Activated CD4-positive, CD25-positive, alpha-beta regulatory T cell treated with anti-CD3 and anti-CD28 coated beads, Interleukin-2, amount 50 U/mL, for 24 hours (primary cell): Measurements from ENCODE around the gene SCTR.

Experiments
- ATAC-seq, 2 donors: fragments of 150-1000 bp; cut with Tn5 transposase; one replicate each; pipeline ENCODE4 v1.10.0; 2021; ENCODE audit warnings: mild to moderate bottlenecking in 1 of 2, moderate library complexity in 1 of 2

The SCTR gene

DNA sequence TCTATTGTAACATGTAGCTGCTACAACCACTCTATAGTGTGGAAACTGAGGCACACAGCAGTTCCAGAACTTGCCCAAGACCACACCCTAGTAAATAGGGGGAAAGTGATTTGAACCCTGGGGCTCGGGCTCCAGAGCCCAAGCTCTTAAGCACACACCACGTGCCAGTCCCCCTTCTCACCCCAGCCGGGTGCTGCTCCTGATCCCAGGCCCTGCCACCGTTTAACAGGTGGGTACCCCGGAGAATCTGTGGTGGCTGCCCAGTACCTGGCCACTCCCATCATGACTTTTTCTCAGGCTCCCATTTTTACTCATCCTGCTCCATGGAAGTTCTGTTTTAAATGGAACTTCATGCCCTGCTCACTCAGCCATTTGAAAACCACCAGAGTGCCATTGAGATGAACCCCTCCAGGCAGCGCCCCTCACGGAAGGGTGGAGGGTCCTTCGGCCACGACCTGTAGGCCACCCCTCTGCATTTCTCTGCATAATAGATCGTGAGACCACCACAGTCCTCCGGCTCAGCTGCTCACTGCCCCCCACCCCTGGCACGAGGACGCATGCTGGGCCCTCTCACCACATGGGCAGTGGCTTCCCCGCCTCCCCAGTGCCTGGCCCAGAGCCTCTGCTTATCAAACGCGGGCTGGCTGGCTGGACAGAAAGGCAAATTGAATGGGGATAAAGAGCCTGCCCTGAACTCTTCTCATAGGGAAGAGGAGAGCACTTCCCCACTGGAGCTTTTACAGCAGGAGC, 50.5 kb downstream of the SCTR start:
- ATAC-seq: no peak

DNA sequence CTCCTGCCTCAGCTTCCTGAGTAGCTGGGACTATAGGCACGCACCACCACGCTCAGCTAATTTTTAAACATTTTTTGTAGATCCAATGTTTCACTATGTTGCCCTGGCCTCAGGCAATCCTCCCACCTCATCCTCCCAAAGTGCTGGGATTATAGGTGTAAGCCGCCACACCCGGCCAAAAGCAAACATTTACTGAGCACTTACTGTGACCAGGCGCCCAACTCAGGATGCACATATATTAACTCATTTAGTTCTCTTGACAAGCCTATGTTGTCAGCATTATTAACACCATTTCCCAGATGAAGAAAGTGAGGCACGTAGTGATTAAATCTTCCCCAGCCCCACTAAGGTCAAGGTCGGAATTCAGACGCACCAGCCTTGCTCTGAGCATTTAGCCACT, 51.5 kb downstream of the SCTR start:
- no peak for ATAC-seq

DNA sequence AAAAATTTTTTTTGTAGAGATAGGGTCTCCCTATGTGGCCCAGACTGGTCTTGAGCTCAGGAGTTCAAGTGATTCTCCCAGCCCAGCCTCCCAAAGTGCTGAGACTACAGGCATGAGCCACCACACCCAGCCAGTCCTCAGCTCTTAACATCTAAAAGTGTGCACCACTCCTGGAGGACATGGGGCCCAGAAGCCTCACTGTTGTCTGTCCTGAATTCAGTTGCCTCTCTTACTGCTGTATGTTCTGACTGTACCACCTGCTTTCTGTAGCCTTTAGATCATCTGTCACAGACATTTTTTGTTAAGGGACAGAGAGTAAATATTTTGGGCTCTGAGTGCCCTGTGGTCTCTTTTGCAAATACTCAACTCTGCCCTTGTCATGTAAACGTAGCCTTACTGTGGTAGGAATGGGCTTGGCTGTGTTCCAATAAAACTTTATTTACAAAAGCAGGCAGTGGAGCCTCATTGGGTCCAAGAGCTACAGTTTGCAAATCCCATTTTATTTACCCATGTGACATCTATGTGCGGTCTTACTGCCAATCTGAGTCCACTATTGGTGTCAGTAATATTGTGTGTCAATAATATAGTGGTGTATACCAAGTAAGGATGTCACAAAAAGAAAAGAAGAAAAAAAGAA, 54.5 kb downstream of the SCTR start:
- no peak for ATAC-seq

DNA sequence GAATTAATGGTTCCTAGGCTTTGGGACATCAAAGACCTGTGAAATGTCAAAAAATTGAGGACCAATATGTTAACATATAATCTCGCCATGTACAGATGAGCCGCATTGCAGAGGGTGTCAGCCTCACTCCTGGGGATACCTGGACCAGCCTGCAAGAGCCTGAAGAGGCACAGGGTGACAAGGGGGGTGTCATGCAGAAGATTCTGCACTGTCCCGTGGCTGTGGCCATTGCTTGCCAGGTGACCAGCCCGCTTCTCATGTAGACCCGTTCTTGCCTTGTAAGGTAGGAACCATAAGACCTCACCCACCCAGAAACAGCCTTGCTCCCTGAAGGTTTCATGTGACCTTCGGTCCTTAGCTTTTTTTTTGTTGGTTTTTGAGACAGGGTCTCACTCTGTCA, 55.2 kb downstream of the SCTR start:
- ATAC-seq: no peak

DNA sequence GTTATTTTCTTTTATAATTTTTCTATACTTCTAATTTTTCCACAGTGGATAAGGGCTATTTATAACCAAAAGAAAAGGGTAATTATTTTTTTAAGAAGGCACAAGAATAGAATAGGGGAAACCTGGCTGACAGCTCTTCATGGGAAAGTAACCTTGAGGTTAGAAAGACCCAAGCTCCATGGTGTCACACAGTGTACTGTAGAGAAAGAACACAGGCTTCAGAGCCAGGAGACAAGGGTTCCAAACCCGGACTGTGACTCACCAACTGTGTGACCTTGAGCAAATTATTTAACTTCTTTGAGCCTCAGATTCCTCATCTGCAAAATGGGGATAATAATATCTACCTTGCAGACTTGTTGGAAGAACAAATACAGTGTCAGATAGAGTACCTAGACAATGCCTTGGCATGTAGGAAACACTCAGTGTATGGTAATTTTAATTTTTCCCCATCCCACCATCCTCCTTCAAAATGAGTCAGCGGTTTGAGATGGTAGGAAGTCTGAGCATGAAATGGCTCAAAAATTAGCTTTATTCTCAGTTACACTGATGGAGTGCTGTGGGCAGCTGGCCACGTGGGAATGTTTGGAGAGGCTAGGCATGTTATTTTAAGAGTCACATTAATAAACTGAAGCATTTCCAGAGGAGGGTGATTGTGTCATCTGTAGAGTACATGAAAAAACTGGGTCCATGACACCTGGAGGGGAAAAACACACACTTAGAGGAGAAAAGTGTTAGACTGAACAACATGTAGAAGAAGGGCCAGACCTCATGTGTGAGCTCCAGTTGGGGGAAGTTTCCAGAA, 55.9 kb downstream of the SCTR start:
- ATAC-seq: no peak

DNA sequence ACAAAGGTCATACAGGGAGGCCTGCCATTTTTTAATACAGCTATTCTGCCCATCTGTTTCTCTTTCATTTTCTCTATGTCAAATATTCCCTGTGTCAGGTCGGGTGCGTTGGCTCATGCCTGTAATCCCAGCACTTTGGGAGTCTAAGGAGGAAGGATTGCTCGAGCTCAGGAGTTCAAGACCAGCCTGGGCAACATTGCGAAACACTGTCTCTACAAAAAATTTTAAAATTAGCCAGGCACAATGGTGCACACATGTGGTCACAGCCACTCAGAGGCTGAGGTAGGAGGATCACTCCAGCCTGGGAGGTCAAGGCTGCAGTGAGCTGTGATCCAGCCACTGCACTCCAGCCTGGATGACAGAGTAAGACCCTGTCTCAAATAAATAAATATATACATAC, 57.9 kb downstream of the SCTR start:
- no peak for ATAC-seq

DNA sequence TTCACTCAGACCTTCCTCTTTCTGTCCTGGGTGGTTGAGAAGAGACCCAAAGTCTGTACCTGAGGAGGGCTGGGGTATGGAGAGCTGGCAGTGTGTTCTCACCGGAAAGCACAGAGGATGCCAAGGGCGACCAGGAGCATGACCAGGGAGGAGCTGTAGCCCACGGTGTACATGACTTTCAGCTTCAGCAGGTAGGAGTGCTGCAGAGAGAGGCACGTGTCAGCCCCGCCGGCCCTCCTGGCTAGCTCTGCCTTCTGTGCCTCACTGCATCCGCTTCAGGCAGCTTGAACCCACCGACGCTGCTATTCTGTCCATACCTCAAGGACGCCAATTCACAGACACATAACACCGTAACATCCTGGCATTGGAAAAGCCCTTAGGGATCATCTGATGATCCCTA, 58.6 kb downstream of the SCTR start:
- ATAC-seq: no peak

DNA sequence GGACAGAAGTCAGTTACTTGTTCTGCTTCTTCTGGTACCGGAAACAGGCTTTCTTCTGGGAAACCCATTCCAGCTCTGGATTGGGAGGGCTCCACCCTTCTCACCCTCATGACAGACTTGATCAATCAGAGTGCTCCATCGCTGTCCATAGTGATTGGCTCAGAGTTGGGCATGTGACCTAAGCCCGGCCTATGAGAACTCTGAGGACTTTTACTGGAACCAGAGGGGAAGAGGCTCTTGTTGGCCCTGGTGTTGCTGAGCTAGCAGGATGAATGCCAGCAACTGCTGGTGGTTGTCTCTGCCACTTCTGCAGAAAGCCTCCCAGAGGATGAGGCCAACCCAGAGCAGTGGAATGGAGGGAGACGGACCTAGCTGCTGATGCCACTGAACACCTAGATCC, 59.3 kb downstream of the SCTR start:
- no peak for ATAC-seq

DNA sequence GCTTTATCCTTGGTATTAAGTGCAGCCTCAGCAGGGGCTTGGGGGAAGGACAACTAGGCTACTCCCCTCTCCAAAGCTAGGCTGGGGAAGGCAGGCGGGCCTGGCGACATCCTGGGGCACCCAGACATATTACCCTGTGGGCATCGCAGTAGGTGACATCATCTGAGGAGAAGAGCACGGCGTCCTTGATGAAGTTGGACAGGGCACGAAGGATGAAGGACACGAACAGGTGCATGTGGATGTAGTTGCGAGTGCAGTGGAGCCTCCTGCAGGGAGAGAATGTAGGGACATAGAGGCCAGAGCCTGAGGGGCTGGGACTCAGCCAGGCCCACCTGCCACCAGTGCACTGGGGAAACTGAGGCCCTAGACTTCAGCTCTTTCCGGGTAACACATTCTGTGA, 60.3 kb downstream of the SCTR start:
- no peak for ATAC-seq

DNA sequence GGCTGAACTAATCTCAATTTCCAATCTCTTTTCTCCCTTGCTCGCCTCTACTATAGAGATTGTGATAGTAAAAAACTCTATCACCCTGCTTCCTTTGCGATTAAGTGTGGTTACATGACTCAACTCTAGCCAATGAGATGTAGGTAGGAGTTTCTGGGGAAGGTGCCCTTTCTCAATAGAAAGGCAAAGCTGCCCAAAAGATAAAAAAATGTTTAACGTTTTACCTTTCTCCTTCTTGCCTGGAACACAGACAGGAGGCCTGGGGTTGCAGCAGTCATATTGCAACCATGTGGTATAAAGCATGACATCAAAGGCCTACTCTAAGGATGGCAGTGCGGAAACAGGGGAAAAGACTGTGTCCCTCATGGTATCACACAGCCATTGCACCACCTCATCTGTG, 61.1 kb downstream of the SCTR start:
- no peak for ATAC-seq

DNA sequence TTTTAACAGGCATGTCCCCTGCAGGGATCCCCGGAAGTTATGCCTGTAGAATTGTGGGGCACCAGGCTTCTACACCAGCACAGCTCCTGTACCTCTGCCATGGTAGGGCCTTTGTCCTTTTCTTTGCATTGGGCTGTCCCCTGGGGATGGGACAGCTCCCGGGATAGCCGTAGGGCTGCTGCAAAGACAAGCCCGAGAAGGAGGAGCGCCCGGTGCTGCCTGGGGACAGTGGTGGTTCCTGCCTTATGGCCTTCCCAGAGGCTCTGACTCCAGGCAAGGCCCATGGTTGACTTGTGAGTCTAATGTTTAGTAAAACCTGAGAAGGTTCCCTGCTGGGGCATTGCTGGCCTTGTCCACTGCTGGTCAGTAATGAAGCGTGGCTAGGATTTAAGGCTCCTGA, 61.7 kb downstream of the SCTR start:
- no peak for ATAC-seq

DNA sequence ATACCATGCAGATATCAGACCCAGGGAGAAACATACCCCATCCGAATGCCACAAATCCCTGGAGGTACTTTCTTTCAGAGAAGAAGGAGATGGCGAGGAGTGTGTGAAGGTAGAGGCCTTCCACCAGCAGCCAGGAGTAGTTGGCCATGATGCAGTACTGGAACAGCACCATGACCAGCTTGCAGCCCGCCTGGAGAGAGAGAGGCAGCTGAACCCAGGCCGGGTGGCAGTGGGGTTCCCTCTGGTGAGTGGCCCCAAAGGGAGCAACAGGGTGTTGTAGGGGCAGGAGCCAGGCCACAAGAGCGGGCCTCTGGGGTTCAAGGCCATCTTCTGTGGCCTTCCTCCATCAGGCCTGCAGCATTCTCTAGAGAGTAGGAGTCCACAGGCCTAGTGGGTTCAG, 62.5 kb downstream of the SCTR start:
- no peak for ATAC-seq

DNA sequence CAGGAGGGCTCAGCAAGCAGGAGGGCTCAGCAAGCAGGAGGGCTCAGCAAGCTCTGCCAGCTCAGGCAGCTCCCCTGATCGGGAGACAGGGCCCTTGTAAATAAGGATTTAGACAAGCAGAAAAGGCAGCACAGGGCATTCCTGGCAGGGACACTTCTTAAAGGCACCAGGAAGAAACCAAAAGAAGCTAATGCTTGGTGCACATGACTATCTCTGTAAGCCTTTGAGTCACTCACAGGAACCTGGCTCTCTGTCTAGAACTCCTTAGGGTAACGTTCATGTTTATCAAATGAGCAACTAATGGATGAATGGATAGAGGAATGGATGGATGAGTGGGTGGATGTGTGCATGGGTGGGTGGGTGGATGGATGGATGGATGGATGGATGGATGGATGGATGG, 64.2 kb downstream of the SCTR start:
- ATAC-seq: no peak

DNA sequence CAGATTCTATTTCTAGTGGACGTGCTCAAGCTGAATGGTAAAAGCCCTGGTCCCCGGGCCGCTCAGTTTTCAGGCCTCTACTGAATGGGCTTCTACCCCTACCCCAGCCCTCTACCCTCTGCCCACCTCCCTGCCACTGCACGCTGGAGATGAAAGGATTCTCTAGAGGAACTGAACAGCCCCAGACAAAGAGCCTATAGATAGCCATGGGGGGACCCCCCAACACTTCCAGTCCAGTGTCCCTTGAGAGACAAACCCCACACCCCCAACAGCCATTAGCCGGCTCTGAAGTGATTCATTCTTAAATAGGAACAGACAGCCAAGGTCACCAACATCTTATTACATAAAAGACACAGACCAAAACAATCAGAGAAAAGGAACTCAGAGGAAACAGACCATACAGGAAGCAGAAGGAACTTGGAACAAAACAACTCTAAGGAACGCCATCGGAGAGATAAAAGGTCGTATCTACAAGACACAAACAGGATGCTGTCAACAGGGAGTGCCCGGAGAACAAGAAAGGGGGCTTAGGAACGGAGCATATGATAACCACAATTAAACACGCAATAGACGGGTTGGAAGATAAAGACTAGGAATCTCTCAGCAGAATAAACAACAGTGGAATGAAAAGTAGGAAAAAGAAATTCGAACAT, 69.1 kb downstream of the SCTR start:
- ATAC-seq: no peak

DNA sequence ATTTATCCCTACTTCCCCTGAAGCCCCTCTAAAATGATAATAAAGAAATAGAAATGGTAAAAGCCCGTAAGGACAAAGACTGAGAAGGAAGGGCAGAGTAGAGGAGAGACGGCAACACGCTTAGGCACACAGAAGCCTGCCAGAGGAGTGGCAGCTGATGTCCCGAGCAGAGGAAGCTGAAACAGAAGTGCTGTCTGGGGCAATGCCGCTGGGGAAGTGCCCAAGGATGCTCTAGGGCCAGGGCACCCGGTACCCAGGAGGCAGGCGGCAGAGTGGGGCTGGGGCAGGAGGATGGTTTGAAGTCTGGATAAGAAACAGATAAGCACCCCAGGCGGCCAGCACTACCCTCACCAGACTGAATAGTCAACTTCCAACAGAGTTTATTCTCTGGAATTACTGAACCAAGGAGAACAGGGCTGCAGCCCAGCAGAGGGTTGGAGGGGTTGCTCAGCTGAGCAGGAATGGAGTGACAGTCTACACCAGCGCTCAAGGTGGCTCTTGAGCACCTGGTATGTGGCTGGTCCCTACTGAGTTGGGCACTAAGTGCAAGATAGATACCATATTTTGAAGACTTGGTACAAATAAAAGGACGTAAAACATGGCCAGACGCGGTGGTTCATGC, 70.2 kb downstream of the SCTR start:
- no peak for ATAC-seq

DNA sequence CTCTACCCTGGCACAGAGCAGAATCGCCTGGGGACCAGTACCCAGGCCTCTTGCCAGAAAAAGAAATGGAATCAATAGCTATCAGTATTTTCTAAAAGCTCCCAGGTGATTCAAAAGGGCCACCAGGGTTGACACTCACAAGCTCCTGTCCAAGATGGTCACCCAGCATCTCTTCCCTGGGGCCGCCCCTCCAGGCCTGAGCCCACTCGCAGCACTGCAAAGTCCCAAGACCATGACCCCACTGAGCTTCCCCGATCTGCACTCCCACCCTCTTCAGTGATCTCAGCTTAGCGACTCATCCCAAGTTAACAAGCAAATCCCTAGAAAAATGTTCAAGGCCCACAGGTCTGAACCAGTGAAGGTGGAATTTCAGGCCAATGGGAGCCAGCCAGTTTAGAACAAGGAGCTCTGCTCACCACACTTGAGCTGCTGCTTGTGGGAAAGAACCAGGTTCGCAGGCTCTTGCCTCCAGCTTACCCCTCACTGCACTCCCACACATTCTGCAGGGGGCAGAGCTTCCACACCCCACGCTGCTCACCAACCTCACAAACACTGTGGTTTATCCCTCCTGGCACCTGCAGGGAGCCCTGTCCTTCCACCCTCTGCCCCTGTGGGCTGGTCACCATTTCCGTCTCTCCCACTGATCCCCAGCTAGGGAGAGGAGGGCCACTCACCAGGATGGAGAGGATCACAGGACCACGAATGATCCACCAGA, 72.8 kb downstream of the SCTR start:
- no peak for ATAC-seq

DNA sequence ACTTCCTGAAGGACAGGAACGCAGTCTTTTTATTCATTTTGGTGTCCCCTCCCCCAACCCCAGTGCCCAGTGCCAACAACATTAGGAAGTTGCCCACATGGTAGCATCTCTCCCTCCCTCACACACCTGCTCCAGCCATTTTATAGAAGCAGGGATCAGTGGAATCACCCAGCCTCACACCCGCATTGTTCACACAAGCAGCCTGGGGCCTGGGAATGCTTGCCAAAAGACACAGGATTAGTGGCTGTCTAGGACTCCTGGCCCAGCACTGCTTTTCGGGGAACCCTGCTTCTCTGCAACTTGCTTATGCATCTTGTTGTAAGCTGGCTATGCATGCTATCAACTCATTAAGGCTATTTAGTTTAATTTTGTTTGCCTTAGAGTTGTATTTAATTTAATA, 74.8 kb downstream of the SCTR start:
- ATAC-seq: no peak

DNA sequence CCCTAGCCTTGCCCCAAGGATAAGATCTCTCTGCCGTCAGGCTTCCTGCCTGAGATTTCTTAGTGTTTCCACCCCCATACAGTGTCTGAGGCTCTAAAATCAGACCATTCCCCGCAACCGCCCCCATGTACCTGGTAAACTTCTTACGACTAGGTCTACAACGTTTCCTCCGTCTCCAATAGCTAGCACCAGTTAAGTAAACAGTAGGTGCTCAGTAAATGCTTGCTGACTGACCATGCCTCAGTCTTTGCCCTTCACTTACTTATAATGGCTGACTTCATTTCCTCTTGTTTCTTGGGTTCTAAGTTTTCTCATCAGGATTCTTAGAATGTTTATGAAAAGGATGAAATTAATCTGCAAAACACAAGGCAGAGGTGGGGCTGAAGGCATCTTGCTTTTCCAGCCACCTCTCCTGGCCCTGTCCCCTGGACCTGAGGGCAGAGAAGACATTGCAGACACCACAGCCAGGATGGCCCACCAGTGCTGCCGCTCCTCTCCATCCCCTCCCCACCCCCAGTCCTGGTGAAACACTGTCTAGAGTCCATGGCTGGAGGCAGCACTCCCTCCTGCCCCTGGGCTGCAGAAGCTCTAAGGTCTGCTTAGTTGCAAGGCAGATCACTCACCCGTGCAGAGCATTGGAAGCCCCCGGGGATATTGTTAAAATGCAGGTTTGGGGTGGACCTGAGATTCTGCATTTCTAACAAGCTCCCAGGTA, 75.7 kb downstream of the SCTR start:
- no peak for ATAC-seq

DNA sequence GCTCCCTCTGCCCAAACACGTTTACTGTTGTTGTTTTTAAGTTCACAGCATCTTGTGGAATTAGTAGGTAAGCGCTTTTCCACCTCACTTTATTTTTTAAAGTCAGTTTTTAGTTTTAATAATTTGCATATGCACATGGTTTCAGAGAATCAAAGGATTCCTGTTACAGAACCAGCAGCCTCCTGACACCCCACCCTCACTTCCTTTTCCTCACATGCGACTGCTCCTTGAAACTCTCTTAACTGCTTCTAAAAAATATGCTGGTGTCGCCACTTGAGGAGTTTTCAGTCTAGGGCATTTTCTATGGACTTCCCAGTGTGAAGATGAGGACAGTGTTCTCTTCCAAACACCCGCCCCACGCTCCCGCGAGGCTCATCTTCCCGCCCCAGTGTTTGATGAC, 78.2 kb downstream of the SCTR start:
- ATAC-seq: no peak

DNA sequence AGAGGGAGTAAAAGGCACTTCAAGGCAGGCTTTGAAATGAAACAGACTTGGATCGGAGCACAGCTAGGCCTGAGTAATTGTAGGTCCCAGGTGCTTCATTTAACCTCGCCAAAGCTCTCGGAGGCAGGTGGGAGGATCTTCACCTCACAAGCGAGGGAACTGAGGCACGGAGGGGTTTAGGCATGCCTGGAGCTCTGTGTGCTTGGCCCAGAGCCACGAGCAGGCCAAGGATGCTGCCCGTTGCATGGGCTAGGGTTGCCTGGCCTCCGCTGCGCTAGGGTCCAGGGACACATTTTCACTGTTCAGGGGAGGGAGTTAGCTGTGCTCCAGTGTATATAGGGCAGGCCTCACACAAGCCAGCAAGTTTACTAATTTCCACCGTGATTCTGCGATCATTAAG, 81.4 kb downstream of the SCTR start:
- no peak for ATAC-seq

DNA sequence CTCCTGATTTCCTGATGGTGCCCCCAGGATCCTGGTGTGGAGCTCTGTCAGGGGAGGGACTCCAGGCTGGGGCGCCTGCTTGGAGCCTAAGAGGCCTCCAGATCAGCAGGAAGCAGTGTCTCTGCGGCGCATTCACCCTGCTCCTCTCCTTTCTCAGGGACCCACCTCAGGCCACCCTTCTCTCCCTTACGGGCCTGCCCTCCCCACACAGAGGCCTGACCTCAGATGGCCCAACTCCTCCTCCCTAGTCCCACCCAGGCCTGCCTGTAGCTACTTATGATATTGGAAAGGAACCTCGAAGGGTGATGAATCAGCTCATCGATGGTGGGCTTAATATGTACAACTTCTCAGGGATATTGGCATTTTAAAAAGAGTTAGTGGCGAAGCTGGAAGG, 82.1 kb downstream of the SCTR start:
- no peak for ATAC-seq
